K562 (cell line): ENCODE results near the gene HEPHL1. TPM values are rescaled to one million over a fixed set of nuclear protein-coding genes. Genes with fewer than 3 reads are reported as not detected.

Experiments
- ATAC-seq: fragments of 200-7000 bp; cut with Tn5 transposase; 3 replicates; pipeline ENCODE4 v1.9.1; 2020; ENCODE audit warnings: moderate library complexity
- BruUV-seq: library from RNA; stranded (reverse); fragments of 400-500 nt; replicated peaks from 2 replicates; lab custom pipeline; 2021; lab: Mats Ljungman, UMichigan
- CTCF ChIA-PET: fragments of 300-600 bp; formaldehyde crosslinking; extraction: SDS; loops from one replicate; lab custom pipeline; 2021; ENCODE audit warnings: low intra/inter-chr PET ratio; lab: Yijun Ruan, JAX
- POLR2A ChIA-PET: fragments of 300-600, 350-650 bp; sonication (Branson Sonifier 250); formaldehyde crosslinking; extraction: SDS; loops from one replicate; lab custom pipeline; 2021; ENCODE audit warnings: antibody characterized with exemption, inconsistent platforms; lab: Yijun Ruan, JAX
- DNase-seq, 4 experiments: peaks; one replicate each; pipeline versions ENCODE4 v3.0.0 to v3.0.0-alpha.2; 2011 to 2018; ENCODE audit warnings: low spot score in 3 of 4, mixed read lengths in 3 of 4; ENCODE audit errors: extremely low read depth in 1 of 4
- FAIRE-seq: peaks from 2 replicates; lab custom pipeline; 2011; peaks lifted over from hg19 to GRCh38; lab: Jason Lieb, UNC
- H2AFZ ChIP-seq: 2 replicates; pipeline ENCODE4 v1.6.0; 2011; ENCODE audit warnings: low read depth, low read length, control low read depth, inconsistent platforms
- H3K27ac ChIP-seq: fragments of 200-600 bp; 3 replicates; pipeline ENCODE4 v1.8.0; 2011; ENCODE audit warnings: low read depth, mild to moderate bottlenecking, control low read depth, inconsistent platforms, low read length, moderate library complexity, mixed read lengths; ENCODE audit errors: extremely low read depth
- H3K27me3 ChIP-seq, 2 experiments: fragments of 300-600 bp in 1 of 2; 2 replicates in 1 of 2; 3 replicates in 1 of 2; pipeline versions ENCODE4 v1.6.0 to v1.8.0; 2011; ENCODE audit warnings: inconsistent platforms in 2 of 2, low read length in 2 of 2, mild to moderate bottlenecking in 1 of 2, mixed read lengths in 1 of 2, moderate library complexity in 1 of 2; ENCODE audit not compliant: control insufficient read depth in 2 of 2, insufficient read depth in 2 of 2
- H3K36me3 ChIP-seq: fragments of 300-600 bp; 3 replicates; pipeline ENCODE4 v1.8.0; 2011; ENCODE audit warnings: mild to moderate bottlenecking, low read length, inconsistent platforms; ENCODE audit not compliant: control insufficient read depth, insufficient read depth
- H3K4me1 ChIP-seq, 2 experiments: fragments of 200-600 bp in 1 of 2; replicated peaks in 1 of 2; 2 replicates in 1 of 2; 3 replicates in 1 of 2; pipeline versions ENCODE4 v1.5.1 to v1.8.0; 2011; ENCODE audit warnings: inconsistent platforms in 2 of 2, low read length in 2 of 2, mild to moderate bottlenecking in 1 of 2, mixed read lengths in 1 of 2, moderate library complexity in 1 of 2; ENCODE audit not compliant: control insufficient read depth in 2 of 2, insufficient read depth in 2 of 2
- H3K4me2 ChIP-seq: 2 replicates; pipeline ENCODE4 v1.6.1; 2011; ENCODE audit warnings: low read length, control low read depth, inconsistent platforms, mixed read lengths; ENCODE audit not compliant: insufficient read depth
- H3K4me3 ChIP-seq: fragments of 200-600 bp; sonication (generic), shearing (Covaris generic); 2 replicates; pipeline ENCODE4 v1.5.1; 2016; ENCODE audit warnings: control low read depth, inconsistent platforms
- H3K79me2 ChIP-seq: fragments of 200-600 bp; 3 replicates; pipeline ENCODE4 v1.8.0; 2011; ENCODE audit warnings: low read length, inconsistent platforms; ENCODE audit not compliant: control insufficient read depth, insufficient read depth
- H3K9ac ChIP-seq, 2 experiments: 2 replicates each; pipeline versions ENCODE4 v1.6.0 to v1.6.1; 2011; ENCODE audit warnings: low read depth in 2 of 2, low read length in 2 of 2, control low read depth in 1 of 2, inconsistent platforms in 1 of 2, mild to moderate bottlenecking in 1 of 2, mixed read lengths in 1 of 2; ENCODE audit not compliant: insufficient read depth in 1 of 2
- H3K9me1 ChIP-seq: one replicate; pipeline ENCODE4 v1.6.0; 2011; ENCODE audit warnings: inconsistent platforms, mild to moderate bottlenecking, low read length, moderate library complexity; ENCODE audit not compliant: control insufficient read depth, insufficient read depth
- H3K9me3 ChIP-seq: replicated peaks from 2 replicates; pipeline ENCODE4 v1.5.1; 2011; ENCODE audit warnings: low read depth, low read length, inconsistent platforms; ENCODE audit not compliant: control insufficient read depth, insufficient read depth
- H4K20me1 ChIP-seq: replicated peaks from 2 replicates; pipeline ENCODE4 v1.6.1; 2011; ENCODE audit warnings: low read length, inconsistent platforms, mixed read lengths; ENCODE audit not compliant: control insufficient read depth, insufficient read depth
- ATF1 ChIP-seq, 2 experiments: fragments of 450-650 bp in 1 of 2; IDR thresholded peaks; 2 replicates each; pipeline ENCODE4 v1.6.1; 2016; ENCODE audit warnings: missing compliant biosample characterization in 1 of 2, missing genetic modification characterization in 1 of 2
- COPS2 ChIP-seq: fragments of 450-650 bp; conservative IDR thresholded peaks from 2 replicates; pipeline ENCODE4 v1.6.1; 2016; ENCODE audit warnings: mild to moderate bottlenecking, moderate library complexity
- FOXA1 ChIP-seq: fragments of 450-650 bp; IDR thresholded peaks from 2 replicates; pipeline ENCODE4 v1.6.1; 2016; ENCODE audit warnings: mild to moderate bottlenecking, borderline replicate concordance
- MCM7 ChIP-seq, 2 experiments: fragments of 450-650 bp; IDR thresholded peaks; 2 replicates each; pipeline ENCODE4 v1.6.1; 2016 to 2018
- TCF3 ChIP-seq: sonication (generic); formaldehyde crosslinking; IDR thresholded peaks from 2 replicates; pipeline ENCODE4 v1.4.0; 2020; ENCODE audit warnings: mild to moderate bottlenecking, missing genetic modification reagents
- YBX1 ChIP-seq: fragments of 450-650 bp; IDR thresholded peaks from 2 replicates; pipeline ENCODE4 v1.7.1; 2016; ENCODE audit warnings: mild to moderate bottlenecking
- ZNF121 ChIP-seq: sonication (generic); formaldehyde crosslinking; conservative IDR thresholded peaks from 2 replicates; pipeline ENCODE4 v1.8.0; 2022; ENCODE audit warnings: missing genetic modification reagents
- ZNF507 ChIP-seq: conservative IDR thresholded peaks from 2 replicates; pipeline ENCODE4 v1.6.1; 2017; ENCODE audit warnings: missing genetic modification characterization, missing compliant biosample characterization
- ZNF778 ChIP-seq: fragments of 450-650 bp; formaldehyde crosslinking; IDR thresholded peaks from 2 replicates; pipeline ENCODE4 v1.4.0; 2020; ENCODE audit warnings: mild to moderate bottlenecking, moderate library complexity
- WGBS: fragments of 100-300 bp; shearing (Covaris generic); methylation state at CpG from one replicate; pipeline ENCODE4 v1.1.6; 2016; ENCODE audit warnings: low coverage, mixed read lengths; ENCODE audit not compliant: insufficient coverage; ENCODE audit errors: missing lambda C conversion rate; 5-methylcytosine and 5-hydroxymethylcytosine counted together
- in situ Hi-C: fragments of 300-500 bp; cut with MboI; formaldehyde crosslinking; loops from 4 replicates; pipeline ENCODE4 v1.15.0; 2018; ENCODE audit warnings: inconsistent platforms, mixed read lengths
- intact Hi-C: fragments of 100-400 bp; cut with micrococcal nuclease; formaldehyde crosslinking; loops from 2 replicates; pipeline ENCODE4 v1.14.2; 2022
- polyA plus RNA-seq, 8 experiments: library from polyadenylated mRNA; depleted of rRNA in 4 of 8; stranded (reverse) in 5 of 8; unstranded in 3 of 8; fragments of >200 nt; fragmentation: Nextera tagmentation in 2 of 8; fragmentation: Illumina TruSeq in 1 of 8; extraction: Ambion mirVana in 2 of 8; extraction: Trizol in 1 of 8; gene quantifications; 2 replicates each; pipeline versions ENCODE4 v1.2.1 to v1.2.3, GENCODE V29; 2011 to 2014; ENCODE audit warnings: inconsistent platforms in 1 of 8, missing spikeins in 1 of 8
- total RNA-seq, 7 experiments: library from RNA; depleted of rRNA in 6 of 7; stranded (reverse); fragments of >200 nt in 6 of 7; fragmentation: Illumina TruSeq in 2 of 7; extraction: Trizol in 2 of 7; gene quantifications; 2 replicates each; pipeline versions ENCODE4 v1.2.1 to v1.2.3, GENCODE V29; 2011 to 2021; ENCODE audit warnings: low replicate concordance in 1 of 7
- TF ChIP-seq, protein P1 (sequence below), 3 experiments: fragments of 200-800 bp in 1 of 3; fragments of 250-450 bp in 1 of 3; fragments of 450-650 bp in 1 of 3; sonication (Bioruptor Pico) in 1 of 3; sonication (Bioruptor generic) in 1 of 3; formaldehyde crosslinking in 1 of 3; IDR thresholded peaks; 2 replicates each; pipeline versions ENCODE4 v1.6.1 to v1.8.0; 2016 to 2022; ENCODE audit warnings: mild to moderate bottlenecking in 2 of 3, missing genetic modification characterization in 2 of 3, missing compliant biosample characterization in 1 of 3, moderate library complexity in 1 of 3
- TF ChIP-seq, protein P2 (sequence below): fragments of 150-350 bp; IDR thresholded peaks from 2 replicates; pipeline ENCODE4 v1.6.1; 2014; ENCODE audit warnings: low read depth, mild to moderate bottlenecking, low read length, borderline replicate concordance

HEPHL1 gene
- total and polyA plus RNA-seq, 9 of the 15 experiments (the other 6 are each of a cell fraction or from before 2014, with no cell fraction given), result 0.01 TPM; not detected in 8

DNA sequence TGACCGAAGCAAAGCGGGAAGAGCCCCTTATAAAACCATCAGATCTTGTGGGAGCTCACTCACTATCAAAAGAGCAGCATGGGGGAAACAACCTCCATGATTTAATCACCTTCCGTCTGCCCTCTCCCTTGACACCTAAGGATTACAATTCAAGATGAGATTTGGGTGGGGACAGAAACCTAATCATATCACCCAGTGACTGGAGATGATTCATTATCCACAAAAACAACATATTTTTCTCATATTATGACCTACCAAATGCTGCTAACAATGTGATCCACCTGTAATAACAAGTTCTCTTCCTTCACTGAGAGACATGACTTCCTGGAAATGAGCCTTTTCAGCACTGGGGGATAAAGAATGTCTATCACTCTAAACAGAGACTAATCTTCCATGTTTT, 23.4 kb upstream of the HEPHL1 start:
- intact Hi-C loops (no loop called here), in situ Hi-C loops (no loop called here)
- no peak for TF ChIP-seq MCM7 (IDR thresholded peaks at IDR 0.05)
- no peak for TF ChIP-seq ATF1 (CRISPR knock-in tag; IDR thresholded peaks at IDR 0.05)
- no peak for TF ChIP-seq ATF1 (tag; IDR thresholded peaks at IDR 0.05)
- TF ChIP-seq ZNF121 (CRISPR knock-in tag), result no peak
- no peak for TF ChIP-seq ZNF778 (CRISPR knock-in tag)
- no peak for TF ChIP-seq TCF3 (CRISPR knock-in tag)
- no peak for TF ChIP-seq FOXA1
- TF ChIP-seq, protein P1, sequence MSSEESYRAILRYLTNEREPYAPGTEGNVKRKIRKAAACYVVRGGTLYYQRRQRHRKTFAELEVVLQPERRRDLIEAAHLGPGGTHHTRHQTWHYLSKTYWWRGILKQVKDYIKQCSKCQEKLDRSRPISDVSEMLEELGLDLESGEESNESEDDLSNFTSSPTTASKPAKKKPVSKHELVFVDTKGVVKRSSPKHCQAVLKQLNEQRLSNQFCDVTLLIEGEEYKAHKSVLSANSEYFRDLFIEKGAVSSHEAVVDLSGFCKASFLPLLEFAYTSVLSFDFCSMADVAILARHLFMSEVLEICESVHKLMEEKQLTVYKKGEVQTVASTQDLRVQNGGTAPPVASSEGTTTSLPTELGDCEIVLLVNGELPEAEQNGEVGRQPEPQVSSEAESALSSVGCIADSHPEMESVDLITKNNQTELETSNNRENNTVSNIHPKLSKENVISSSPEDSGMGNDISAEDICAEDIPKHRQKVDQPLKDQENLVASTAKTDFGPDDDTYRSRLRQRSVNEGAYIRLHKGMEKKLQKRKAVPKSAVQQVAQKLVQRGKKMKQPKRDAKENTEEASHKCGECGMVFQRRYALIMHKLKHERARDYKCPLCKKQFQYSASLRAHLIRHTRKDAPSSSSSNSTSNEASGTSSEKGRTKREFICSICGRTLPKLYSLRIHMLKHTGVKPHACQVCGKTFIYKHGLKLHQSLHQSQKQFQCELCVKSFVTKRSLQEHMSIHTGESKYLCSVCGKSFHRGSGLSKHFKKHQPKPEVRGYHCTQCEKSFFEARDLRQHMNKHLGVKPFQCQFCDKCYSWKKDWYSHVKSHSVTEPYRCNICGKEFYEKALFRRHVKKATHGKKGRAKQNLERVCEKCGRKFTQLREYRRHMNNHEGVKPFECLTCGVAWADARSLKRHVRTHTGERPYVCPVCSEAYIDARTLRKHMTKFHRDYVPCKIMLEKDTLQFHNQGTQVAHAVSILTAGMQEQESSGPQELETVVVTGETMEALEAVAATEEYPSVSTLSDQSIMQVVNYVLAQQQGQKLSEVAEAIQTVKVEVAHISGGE (CRISPR knock-in tag; IDR thresholded peaks at IDR 0.05), result no peak
- TF ChIP-seq, protein P2, sequence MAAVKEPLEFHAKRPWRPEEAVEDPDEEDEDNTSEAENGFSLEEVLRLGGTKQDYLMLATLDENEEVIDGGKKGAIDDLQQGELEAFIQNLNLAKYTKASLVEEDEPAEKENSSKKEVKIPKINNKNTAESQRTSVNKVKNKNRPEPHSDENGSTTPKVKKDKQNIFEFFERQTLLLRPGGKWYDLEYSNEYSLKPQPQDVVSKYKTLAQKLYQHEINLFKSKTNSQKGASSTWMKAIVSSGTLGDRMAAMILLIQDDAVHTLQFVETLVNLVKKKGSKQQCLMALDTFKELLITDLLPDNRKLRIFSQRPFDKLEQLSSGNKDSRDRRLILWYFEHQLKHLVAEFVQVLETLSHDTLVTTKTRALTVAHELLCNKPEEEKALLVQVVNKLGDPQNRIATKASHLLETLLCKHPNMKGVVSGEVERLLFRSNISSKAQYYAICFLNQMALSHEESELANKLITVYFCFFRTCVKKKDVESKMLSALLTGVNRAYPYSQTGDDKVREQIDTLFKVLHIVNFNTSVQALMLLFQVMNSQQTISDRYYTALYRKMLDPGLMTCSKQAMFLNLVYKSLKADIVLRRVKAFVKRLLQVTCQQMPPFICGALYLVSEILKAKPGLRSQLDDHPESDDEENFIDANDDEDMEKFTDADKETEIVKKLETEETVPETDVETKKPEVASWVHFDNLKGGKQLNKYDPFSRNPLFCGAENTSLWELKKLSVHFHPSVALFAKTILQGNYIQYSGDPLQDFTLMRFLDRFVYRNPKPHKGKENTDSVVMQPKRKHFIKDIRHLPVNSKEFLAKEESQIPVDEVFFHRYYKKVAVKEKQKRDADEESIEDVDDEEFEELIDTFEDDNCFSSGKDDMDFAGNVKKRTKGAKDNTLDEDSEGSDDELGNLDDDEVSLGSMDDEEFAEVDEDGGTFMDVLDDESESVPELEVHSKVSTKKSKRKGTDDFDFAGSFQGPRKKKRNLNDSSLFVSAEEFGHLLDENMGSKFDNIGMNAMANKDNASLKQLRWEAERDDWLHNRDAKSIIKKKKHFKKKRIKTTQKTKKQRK, result no peak
- TF ChIP-seq COPS2, result no peak
- TF ChIP-seq ZNF507 (tag), result no peak
- no peak for TF ChIP-seq YBX1
- Histone ChIP-seq H4K20me1 (no peaks in the 10 kb centered on the region), H2AFZ (no peak overlapping the region), H3K4me2 (no peak overlapping the region), H3K27me3 (no peaks in the 10 kb centered on the region), H3K79me2 (no peaks in the 10 kb centered on the region), H3K36me3 (no peaks in the 10 kb centered on the region), H3K27ac (no peak overlapping the region), H3K4me1 (no peaks in the 10 kb centered on the region), H3K4me3 (no peak overlapping the region), H3K9me1 (no peaks in the 10 kb centered on the region), H3K9me3 (no peaks in the 10 kb centered on the region), H3K9ac (no peak overlapping the region)
- no TSS peak for BruUV-seq
- 24% methylated on average over 3 of the region's 3 CpGs for WGBS
- POLR2A ChIA-PET, result no interaction called here
- FAIRE-seq (no peak), ATAC-seq (no peak), DNase-seq (no peak)
- CTCF ChIA-PET, result no interaction called here
